ENCODE results near the gene ST8SIA5.

GRCh38 chr18:46621871-46622270 lies 135.0 kb downstream of the ST8SIA5 start:
- TF ChIP-seq EZH2phosphoT487 (IDR thresholded peaks at IDR 0.05; ENCODE audit: unreplicated experiment), result no peak
- TF ChIP-seq CTCF (conservative IDR thresholded peaks at IDR 0.05; ENCODE audit: low read depth in 2 of 2), result no peak
- TF ChIP-seq EZH2 (IDR thresholded peaks at IDR 0.05; ENCODE audit: low read depth, unreplicated experiment), result no peak
- TF ChIP-seq POLR2AphosphoS5 (IDR thresholded peaks at IDR 0.05; ENCODE audit: low read depth), result no peak
- no peak for TF ChIP-seq CREB1 (CRISPR knock-in tag; IDR thresholded peaks at IDR 0.05; ENCODE audit: low read depth)
- no peak for TF ChIP-seq REST (IDR thresholded peaks at IDR 0.05; ENCODE audit: unreplicated experiment)
- no peak for TF ChIP-seq ZNF462 (CRISPR knock-in tag; IDR thresholded peaks at IDR 0.05)
- no peak for TF ChIP-seq JUNB (IDR thresholded peaks at IDR 0.05; ENCODE audit: unreplicated experiment)
